SK-N-MC (cell line): ENCODE results near the gene ZNF544.

Experiments
- DNase-seq: peaks from one replicate; pipeline ENCODE4 v3.0.0-alpha.2; 2011; ENCODE audit warnings: low read depth, low spot score
- H3K27ac ChIP-seq: fragments of 200-600 bp; sonication (generic); 2 replicates; pipeline ENCODE4 v1.5.1; 2016; ENCODE audit warnings: mixed run types
- H3K36me3 ChIP-seq: fragments of 200-600 bp; sonication (generic); 2 replicates; pipeline ENCODE4 v1.6.1; 2017; ENCODE audit warnings: antibody characterized with exemption, low read length, mixed read lengths; ENCODE audit not compliant: insufficient read depth
- H3K4me3 ChIP-seq: fragments of 200-600 bp; sonication (generic); 2 replicates; pipeline ENCODE4 v1.5.1; 2016
- H3K9ac ChIP-seq: fragments of 200-600 bp; sonication (generic); 2 replicates; pipeline ENCODE4 v1.8.0; 2017; ENCODE audit warnings: mixed run types, mixed read lengths; ENCODE audit not compliant: insufficient read length
- H3K9me3 ChIP-seq: fragments of 200-600 bp; sonication (generic); 2 replicates; pipeline ENCODE4 v1.6.1; 2017; ENCODE audit warnings: low read depth, mild to moderate bottlenecking, antibody characterized with exemption, low read length, moderate library complexity, mixed read lengths
- EZH2 ChIP-seq: fragments of 200-600 bp; sonication (generic); IDR thresholded peaks from one replicate; pipeline ENCODE4 v1.6.1; 2017; ENCODE audit warnings: antibody characterized with exemption
- FOXP2 ChIP-seq: optimal IDR thresholded peaks from 2 replicates; pipeline ENCODE3; 2011; ENCODE audit warnings: mild to moderate bottlenecking, moderate library complexity; ENCODE audit not compliant: insufficient read depth; ENCODE audit errors: extremely low read length, control extremely low read depth
- POLR2AphosphoS5 ChIP-seq: IDR thresholded peaks from 2 replicates; pipeline ENCODE4 v1.6.1; 2012; ENCODE audit warnings: mild to moderate bottlenecking, low read depth, low read length, borderline replicate concordance

Gene ZNF544

GRCh38 chr19:58204566-58204965, 24.1 kb upstream of the ZNF544 start:
- no peak overlapping the region for H3K9ac ChIP-seq
- H3K36me3 ChIP-seq, result peaks cover 44% of the 10 kb centered on the region
- no peak for TF ChIP-seq FOXP2
- TF ChIP-seq POLR2AphosphoS5, result no peak
- no peak for TF ChIP-seq EZH2
- H3K27ac ChIP-seq, result no peak overlapping the region
- DNase-seq, result no peak
- H3K4me3 ChIP-seq, result no peak overlapping the region
- H3K9me3 ChIP-seq, result peaks cover 19% of the 10 kb centered on the region

- DNase-seq, result no peak
- H3K36me3 ChIP-seq, result peaks cover 77% of the 10 kb centered on the region
- H3K9me3 ChIP-seq, result peaks cover 27% of the 10 kb centered on the region
- no peak overlapping the region for H3K4me3 ChIP-seq
- TF ChIP-seq FOXP2, result no peak
- TF ChIP-seq EZH2, result no peak
- no peak for TF ChIP-seq POLR2AphosphoS5
- no peak overlapping the region for H3K27ac ChIP-seq
- H3K9ac ChIP-seq, result no peak overlapping the region
Measured at GRCh38 chr19:58209577-58209976, 19.1 kb upstream of the ZNF544 start.

- Histone ChIP-seq H3K9me3 (peaks cover 22% of the 10 kb centered on the region; the same call in 1 of the 2 replicates), H3K27ac (no peak overlapping the region), H3K4me3 (no peak overlapping the region), H3K36me3 (peaks cover 57% of the 10 kb centered on the region), H3K9ac (no peak overlapping the region)
- no peak for DNase-seq
- TF ChIP-seq POLR2AphosphoS5, result no peak
- no peak for TF ChIP-seq EZH2
- TF ChIP-seq FOXP2, result no peak
Measured at GRCh38 chr19:58212336-58213074, 16.2 kb upstream of the ZNF544 start.

DNA sequence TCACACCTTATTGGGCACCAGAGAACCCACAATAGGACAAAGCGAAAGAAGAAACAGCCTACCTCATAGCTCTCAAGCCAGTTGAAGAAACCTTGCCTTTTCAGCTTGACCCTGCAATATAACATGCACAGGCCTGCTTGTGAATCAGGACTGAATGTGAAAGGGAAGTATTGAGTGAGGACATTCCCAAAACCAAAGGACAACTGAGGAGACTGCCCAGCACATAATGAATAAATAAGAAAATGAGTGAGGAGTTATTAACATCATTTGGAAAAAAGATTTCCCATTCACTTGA, 15.7 kb upstream of the ZNF544 start:
- TF ChIP-seq FOXP2 (no peak), EZH2 (no peak), POLR2AphosphoS5 (no peak)
- Histone ChIP-seq H3K4me3 (no peak overlapping the region), H3K9ac (no peak overlapping the region), H3K36me3 (peaks cover 52% of the 10 kb centered on the region), H3K9me3 (peaks cover 18% of the 10 kb centered on the region; the same call in 1 of the 2 replicates), H3K27ac (no peak overlapping the region)
- no peak for DNase-seq

- no peak overlapping the region for H3K27ac ChIP-seq
- no peak for DNase-seq
- H3K36me3 ChIP-seq, result peaks cover 12% of the 10 kb centered on the region
- TF ChIP-seq EZH2, result no peak
- TF ChIP-seq FOXP2, result no peak
- no peak for TF ChIP-seq POLR2AphosphoS5
- peaks cover 8% of the 10 kb centered on the region; the same call in 1 of the 2 replicates for H3K9me3 ChIP-seq
- no peak overlapping the region for H3K9ac ChIP-seq
- no peak overlapping the region for H3K4me3 ChIP-seq
Measured at GRCh38 chr19:58217069-58217481, 11.6 kb upstream of the ZNF544 start.

DNA sequence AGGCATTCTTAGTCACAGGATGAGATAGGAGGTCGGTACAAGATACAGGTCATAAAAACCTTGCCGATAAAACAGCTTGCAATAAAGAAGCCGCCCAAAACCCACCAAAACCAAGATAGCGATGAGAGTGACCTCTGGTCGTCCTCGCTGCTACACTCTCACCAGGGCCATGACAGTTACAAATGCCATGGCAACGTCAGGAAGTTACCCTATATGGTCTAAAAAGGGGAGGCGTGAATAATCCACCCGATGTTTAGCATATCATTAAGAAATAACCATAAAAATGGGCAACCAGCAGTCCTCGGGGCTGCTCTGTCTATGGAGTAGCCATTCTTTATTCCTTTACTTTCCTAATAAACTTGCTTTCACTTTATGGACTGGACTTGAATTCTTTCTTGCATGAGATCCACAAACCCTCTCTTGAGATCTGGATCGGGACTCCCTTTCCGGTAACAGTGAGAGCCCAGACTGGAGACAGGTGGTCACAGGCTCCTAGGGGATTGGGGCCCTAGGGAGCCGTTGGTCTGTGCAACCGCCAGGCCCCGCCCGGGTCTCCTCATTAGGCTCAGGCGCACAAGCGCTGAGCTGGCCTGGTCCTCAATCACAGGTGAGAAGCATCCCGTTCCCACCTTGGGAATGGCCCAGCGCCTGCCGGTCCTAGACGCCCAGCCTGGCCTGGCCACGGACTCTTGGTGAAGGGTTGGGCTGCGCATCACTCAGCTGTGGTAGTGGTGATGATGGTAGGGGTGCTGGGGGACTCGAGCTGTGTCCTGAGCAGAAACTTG, 10.9 kb upstream of the ZNF544 start:
- Histone ChIP-seq H3K36me3 (peaks cover 4% of the 10 kb centered on the region), H3K9ac (no peak overlapping the region), H3K4me3 (no peak overlapping the region), H3K27ac (no peak overlapping the region), H3K9me3 (peaks cover 3% of the 10 kb centered on the region; the same call in 1 of the 2 replicates)
- no peak for DNase-seq
- TF ChIP-seq FOXP2, result no peak
- no peak for TF ChIP-seq EZH2

DNA sequence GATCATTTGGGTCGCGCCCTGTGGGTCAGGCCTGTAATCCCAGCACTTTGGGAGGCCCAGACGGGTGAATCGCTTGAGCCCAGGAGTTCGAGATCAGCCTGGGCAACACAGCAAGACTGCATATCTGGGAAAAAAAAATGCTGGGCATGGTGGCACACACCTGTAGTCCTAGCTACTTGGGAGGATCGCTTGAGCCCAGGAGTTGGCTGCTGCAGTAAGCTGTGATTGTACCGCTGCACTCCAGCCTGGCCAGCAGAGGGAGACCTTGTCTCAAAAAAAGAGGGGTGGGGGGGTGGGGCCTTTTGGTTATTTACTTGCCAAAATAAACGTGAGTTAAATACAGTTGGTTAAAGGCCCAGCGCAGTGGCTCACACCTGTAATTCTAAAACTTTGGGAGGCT, 9.8 kb upstream of the ZNF544 start:
- Histone ChIP-seq H3K36me3 (no peaks in the 10 kb centered on the region), H3K4me3 (no peak overlapping the region), H3K9me3 (no peaks in the 10 kb centered on the region), H3K9ac (no peak overlapping the region), H3K27ac (no peak overlapping the region)
- TF ChIP-seq POLR2AphosphoS5 (no peak), EZH2 (no peak), FOXP2 (no peak)
- no peak for DNase-seq

- H3K9ac ChIP-seq, result no peak overlapping the region
- H3K9me3 ChIP-seq, result no peaks in the 10 kb centered on the region; the same call in 1 of the 2 replicates
- no peak for TF ChIP-seq POLR2AphosphoS5
- TF ChIP-seq EZH2, result no peak
- TF ChIP-seq FOXP2, result no peak
- no peaks in the 10 kb centered on the region for H3K36me3 ChIP-seq
- no peak for DNase-seq
- H3K4me3 ChIP-seq, result no peak overlapping the region
- H3K27ac ChIP-seq, result no peak overlapping the region
Measured at GRCh38 chr19:58227964-58228584, 640 bp upstream of the ZNF544 start.
